HG03103 (cell line): Measurements from ENCODE around the gene ABCC1.
"Not testable (repeated sequence)": the region's sequence is repeated elsewhere in the genome, so short reads cannot be mapped to it uniquely, and the experiment has no call there.

Experiments
- ATAC-seq: cut with Tn5 transposase; IDR thresholded peaks from one replicate; pipeline ENCODE4 v1.9.1; 2021; ENCODE audit warnings: low read depth; ENCODE audit not compliant: unreplicated experiment

The ABCC1 gene

DNA sequence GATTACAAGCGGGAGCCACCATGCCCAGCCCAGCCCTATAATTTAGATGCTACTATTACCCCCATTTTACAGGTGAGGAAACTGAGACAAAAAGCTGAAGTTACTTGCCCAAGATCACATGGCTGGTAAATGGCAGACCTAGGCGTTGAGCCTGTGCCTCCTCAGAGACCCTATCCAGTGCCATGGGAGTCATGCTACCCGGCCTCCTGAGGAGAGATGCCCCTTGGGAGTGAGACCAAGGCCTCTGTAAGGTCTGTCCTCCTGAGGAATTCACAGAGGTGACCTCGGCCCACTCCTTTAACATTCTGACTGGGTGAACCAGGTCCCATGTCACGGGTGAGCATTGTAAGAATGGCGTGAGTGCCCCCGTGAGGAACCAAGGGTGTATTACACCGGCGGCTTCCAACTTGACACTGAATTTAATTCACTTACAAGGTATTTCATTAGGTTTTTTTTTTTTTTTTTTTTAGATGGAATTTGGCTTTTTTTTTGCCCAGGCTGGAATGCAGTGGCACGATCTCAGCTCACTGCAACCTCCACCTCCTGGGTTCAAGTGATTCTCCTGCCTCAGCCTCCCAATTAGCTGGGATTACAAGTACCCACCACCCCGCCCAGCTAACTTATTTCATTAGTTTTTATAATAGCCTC lies 178.2 kb downstream of the ABCC1 start:
- ATAC-seq: no peak

GRCh38 chr16:16131204-16131603 lies 181.8 kb downstream of the ABCC1 start:
- ATAC-seq: no peak

DNA sequence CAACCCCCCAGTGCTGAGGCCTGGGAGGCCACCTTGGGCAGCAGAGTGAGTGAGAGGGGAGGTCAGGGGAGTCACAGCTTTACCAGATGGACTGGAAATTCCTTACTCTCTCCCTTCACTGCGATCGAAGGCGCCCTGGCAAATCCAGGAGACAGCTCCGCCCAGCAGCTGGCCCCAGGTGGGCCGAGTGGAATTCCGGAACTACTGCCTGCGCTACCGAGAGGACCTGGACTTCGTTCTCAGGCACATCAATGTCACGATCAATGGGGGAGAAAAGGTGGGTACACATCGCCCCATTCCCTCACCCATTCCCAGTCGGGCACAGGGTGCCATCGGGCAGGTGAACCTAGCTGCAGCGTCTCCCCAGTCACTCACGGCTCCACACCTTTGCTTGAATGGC lies 182.2 kb downstream of the ABCC1 start:
- no peak for ATAC-seq

DNA sequence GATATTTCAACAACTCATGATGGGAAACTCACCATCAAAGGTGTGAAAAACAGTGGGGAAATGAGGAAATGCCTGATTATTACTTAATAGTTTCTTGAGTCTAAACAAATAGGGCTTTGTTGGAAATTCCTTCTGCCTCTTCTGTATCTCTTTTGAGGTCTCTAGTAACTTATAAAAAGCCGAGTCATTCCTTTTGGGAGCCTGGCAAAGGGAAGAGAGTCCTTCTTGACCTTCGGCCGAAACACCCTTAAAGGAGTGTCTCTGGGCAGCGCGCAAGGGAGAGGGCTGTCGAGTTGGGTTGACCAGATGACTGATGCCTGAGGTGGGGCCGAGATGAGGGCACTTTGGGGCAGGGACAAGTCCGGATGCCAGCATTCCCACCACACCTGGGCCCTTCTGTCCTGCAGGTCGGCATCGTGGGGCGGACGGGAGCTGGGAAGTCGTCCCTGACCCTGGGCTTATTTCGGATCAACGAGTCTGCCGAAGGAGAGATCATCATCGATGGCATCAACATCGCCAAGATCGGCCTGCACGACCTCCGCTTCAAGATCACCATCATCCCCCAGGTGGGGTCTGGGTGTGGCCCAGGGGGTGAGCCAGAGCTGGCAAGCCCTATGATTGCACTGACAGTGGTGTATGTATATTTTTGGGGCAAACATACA lies 184.7 kb downstream of the ABCC1 start:
- no peak for ATAC-seq

GRCh38 chr16:16136588-16136987 lies 187.2 kb downstream of the ABCC1 start:
- ATAC-seq: no peak

GRCh38 chr16:16137110-16137509 lies 187.7 kb downstream of the ABCC1 start:
- ATAC-seq: no peak

DNA sequence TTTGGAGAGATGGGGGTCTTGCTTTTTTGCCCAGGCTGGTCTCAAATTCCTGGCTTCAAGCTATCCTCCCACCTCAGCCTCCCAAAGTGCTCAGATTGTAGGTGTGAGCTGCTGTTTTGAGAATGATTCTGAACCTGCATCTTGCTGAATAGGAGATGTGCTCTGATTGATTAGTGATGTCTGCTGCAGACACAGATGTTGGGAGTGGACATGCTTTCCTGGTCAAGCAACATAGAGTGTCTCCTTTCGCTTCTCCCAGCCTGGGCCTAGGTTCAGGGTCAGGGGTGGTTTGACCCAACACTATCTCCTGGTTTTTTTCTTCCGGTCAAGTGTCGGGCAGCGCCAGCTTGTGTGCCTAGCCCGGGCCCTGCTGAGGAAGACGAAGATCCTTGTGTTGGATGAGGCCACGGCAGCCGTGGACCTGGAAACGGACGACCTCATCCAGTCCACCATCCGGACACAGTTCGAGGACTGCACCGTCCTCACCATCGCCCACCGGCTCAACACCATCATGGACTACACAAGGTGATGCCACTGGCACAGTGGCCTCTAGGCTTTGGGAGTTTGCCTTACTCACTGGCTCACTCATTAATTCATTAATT lies 188.7 kb downstream of the ABCC1 start:
- ATAC-seq: no peak

GRCh38 chr16:16139061-16139460 lies 189.6 kb downstream of the ABCC1 start:
- ATAC-seq: no peak

- ATAC-seq: no peak
Measured at GRCh38 chr16:16139806-16140205, 190.4 kb downstream of the ABCC1 start.

DNA sequence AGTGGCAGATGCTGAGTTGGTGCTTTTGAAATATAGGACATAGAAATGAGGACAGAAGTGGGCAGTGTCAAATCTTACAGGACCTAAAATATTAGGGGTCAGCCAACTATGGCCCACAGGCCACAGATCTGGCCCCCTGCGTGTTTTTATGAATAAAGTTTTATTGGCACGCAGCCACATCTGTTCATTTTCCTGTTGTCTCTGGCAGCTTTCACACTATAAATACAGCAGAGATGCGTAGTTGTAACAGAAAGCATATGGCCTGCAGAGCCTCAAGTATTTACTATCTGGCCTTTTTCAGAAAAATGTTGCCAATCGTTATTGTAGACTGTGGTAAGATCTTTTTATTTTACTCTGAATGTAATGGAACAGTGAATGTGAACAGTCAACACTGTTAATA lies 191.1 kb downstream of the ABCC1 start:
- no peak for ATAC-seq

GRCh38 chr16:16141141-16141540 lies 191.7 kb downstream of the ABCC1 start:
- ATAC-seq: no peak

- no peak for ATAC-seq
Measured at GRCh38 chr16:16141784-16142396, 192.5 kb downstream of the ABCC1 start.

GRCh38 chr16:16143038-16143763 lies 193.8 kb downstream of the ABCC1 start:
- no peak for ATAC-seq

GRCh38 chr16:16143931-16144330 lies 194.5 kb downstream of the ABCC1 start:
- ATAC-seq: no peak

- ATAC-seq: no peak
Measured at GRCh38 chr16:16144416-16144815, 195.0 kb downstream of the ABCC1 start.

GRCh38 chr16:16145286-16145685 lies 195.9 kb downstream of the ABCC1 start:
- ATAC-seq: no peak

- no peak for ATAC-seq
Measured at GRCh38 chr16:16146380-16147315, 197.2 kb downstream of the ABCC1 start.

- no peak for ATAC-seq
Measured at GRCh38 chr16:16147316-16147999, 198.0 kb downstream of the ABCC1 start.

- not testable (repeated sequence) for ATAC-seq
Measured at GRCh38 chr16:16148000-16148599, 198.7 kb downstream of the ABCC1 start.
